LNCAP (cell line): ENCODE results near the gene GLT1D1.

ENCODE experiments used
- TF ChIP-seq, protein P1 (sequence below): fragments of 450-650 bp; IDR thresholded peaks from 2 replicates; pipeline ENCODE4 v1.5.1; 2017; ENCODE audit warnings: mild to moderate bottlenecking

GLT1D1 gene

DNA sequence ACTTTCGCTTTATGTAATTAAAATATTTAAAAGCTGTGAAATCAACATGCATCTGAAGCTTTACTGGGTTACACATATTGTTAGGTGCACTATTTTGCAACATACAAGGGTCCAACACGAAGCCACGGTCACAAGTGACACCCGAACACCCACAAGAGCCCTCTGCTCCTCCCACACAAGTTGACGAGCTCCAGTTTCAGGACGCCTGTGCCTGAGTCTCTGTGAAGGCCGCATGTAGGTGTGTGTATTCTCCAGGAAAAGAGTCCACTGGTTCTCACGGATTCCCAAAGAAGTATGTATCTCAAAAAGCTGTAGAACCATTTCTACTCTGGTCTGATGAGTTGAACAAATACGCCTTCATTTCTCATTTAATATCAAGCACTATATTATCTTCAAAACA, 41.5 kb upstream of the GLT1D1 start:
- TF ChIP-seq, protein P1, sequence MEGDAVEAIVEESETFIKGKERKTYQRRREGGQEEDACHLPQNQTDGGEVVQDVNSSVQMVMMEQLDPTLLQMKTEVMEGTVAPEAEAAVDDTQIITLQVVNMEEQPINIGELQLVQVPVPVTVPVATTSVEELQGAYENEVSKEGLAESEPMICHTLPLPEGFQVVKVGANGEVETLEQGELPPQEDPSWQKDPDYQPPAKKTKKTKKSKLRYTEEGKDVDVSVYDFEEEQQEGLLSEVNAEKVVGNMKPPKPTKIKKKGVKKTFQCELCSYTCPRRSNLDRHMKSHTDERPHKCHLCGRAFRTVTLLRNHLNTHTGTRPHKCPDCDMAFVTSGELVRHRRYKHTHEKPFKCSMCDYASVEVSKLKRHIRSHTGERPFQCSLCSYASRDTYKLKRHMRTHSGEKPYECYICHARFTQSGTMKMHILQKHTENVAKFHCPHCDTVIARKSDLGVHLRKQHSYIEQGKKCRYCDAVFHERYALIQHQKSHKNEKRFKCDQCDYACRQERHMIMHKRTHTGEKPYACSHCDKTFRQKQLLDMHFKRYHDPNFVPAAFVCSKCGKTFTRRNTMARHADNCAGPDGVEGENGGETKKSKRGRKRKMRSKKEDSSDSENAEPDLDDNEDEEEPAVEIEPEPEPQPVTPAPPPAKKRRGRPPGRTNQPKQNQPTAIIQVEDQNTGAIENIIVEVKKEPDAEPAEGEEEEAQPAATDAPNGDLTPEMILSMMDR: no peak

DNA sequence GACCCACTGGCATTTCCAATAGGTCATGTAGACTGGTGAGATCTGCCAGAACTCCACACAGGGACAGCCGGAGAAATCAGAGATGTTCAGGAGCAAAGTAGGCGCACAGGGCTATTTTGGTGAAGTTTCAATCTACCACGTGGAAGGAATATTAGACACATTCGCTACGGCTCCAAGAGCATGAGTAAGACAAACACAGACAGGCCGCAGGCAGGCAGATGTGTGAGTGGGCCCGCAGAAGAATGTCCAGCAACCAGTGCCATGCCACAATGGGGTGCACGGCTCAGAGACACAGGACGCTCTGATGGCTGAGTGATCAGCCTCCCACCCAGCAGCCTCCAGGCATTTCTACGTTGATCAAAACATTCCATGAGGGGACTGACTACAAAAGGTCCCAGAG, 39.9 kb upstream of the GLT1D1 start:
- TF ChIP-seq, protein P1: no peak

DNA sequence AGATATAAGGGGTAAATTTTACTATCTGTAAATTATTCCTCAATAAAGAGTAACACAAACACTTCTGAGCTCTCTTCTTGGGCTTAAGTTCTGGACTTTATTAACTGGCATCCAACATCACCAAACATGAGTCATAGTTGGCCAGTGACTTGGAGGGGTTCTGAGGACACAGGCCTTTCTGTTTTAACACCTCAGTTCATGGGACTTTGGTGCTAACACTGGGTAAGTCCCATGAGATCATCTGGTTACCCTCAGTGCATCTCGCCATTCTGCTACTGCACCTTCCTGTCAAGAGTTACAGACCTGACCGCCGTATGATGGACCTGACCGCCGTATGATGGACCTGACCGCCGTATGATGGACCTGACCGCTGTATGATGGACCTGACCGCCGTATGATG, 39.4 kb upstream of the GLT1D1 start:
- TF ChIP-seq, protein P1: no peak

DNA sequence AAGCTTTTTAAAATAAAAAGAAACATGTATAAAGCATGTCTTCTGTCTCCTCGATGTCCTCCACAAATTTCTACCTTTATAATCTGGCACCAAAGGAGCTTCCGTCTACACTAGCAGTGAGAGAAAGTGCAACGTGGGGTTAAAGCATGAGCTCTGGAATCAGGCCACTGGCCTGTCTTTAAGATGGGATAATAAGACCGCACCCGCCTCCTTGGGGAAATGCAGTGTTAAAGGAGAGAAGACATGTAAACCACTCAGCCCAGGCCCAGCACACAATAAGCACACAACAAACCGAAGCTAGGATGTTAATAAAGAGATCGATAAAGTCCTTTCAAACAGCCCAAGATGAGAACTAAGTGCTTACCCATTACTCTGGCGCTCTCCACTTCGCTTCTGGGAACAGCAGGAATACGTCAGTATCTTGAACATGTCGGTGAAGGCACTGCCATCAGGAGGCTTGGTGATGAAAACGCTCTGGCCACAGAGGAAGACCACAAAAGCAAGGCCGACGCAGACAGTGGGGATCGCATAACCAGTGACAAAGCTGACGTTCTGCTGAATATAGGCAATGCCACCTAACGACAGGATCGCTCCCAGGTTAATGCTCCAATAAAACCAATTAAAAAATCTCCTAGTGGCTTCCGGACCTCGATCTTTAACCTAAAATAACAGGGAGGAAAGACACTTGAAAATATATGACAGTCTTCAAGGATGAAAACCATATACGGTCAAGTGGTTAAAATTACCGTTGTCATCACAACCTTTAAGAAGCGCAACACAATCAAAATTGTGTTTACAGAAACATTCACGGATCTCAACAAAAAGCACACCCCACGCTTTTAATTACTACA, 38.6 kb upstream of the GLT1D1 start:
- TF ChIP-seq, protein P1: no peak

DNA sequence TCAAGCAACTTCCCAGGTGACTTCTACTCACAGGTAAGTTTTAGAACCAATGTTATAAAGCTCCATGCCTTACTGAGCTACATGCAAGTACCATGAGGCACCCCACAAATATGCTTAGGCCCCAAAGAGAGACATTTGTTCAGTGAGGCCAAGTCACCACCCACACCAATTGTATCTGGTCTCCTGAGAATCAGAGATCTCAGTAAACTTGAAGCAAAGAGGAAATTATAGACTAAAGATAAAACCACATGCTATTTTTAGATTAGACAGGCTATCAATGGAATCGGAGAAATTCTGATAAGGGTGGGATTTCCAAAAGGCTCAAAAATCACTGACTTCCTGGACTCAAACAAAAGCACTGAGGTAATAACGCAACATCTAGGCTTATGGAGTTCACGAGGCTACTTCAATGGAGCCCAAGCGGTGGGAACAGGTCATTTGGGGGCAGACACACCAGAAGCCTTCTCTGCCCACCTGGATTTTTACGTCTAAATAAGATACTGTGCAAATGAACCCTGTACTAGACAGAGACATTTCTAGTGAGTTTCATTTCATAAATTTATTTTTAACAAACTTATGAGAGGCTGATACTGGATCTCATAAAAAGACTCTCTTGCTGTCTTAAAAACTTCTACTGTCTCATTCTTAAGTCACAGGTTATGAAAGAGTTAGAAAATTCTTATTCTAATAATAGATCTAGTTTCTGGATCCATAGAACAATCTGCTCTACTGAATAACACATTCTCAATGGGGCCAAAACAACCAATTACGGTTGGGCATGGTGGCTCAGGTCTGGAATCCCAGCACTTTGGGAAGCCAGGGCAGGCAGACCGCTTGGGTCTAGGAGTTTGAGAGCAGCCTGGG, 37.3 kb upstream of the GLT1D1 start:
- TF ChIP-seq, protein P1: no peak

DNA sequence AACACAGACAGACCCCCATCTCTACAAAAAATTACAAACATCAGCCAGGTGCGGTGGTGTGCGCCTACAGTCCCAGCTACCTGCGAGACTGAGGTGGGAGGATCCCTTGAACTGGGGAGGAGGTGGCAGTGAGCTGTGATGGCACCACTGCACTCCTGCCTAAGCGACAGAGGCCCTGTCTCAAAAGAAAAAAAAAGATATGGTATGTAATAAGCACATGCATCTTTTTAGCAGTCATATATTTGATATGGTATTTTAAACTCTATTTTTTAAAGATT, 36.7 kb upstream of the GLT1D1 start:
- TF ChIP-seq, protein P1: no peak

DNA sequence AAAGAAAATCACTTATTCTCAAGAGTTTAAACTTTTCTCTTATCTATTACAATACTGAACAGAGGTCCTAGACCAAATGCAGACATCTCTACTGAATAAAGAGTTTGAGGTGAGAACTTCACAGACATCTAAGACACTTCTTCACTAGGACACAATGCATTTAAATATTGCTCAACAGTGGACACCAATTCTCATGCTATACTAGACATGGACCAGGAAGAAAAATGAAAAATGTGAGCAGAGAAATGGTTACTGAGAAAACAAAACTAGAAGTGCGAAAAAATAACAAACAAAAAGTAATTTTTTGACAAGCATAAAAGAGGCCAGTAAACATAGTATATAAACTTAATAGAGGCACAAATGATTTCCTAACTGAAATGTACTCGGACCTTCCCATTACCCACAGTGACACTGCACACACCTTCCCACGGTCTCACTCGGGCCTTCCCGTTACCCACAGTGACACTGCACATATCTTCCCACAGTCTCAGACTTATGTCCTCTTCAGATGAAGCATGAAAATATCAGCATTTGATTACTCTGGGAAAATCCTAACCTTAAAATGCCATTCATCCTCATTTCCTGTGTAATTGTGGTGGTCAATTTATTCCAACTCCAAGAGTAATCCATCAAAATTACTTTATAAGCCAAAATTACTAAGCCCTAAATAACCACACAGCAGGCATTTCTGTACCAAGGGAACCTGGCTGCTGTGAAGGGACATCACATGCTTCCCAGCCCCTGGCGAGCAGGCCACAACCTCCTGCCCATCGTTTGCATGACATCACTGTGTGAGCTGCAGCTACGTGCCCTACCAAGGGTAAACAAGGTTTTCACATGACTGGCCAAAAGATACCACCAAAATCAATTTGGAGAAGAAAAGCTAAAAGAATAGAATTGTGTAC, 35.9 kb upstream of the GLT1D1 start:
- TF ChIP-seq, protein P1: no peak
